ENCODE results near the gene FAM163A.

GRCh38 chr1:179798213-179798863, 55.2 kb downstream of the FAM163A start:
- TF ChIP-seq CTCF (conservative IDR thresholded peaks at IDR 0.05 in 1 of 2, IDR thresholded peaks at IDR 0.05 in 1 of 2; ENCODE audit: low read depth in 1 of 2, low read length in 2 of 2) (no peak), EZH2 (IDR thresholded peaks at IDR 0.05; ENCODE audit: low read length, missing control alignments) (no peak)

All from fibroblast of lung (primary cell).